HFF-Myc (cell line): Measurements from ENCODE around the gene CTU2.

Experiments used
- DNase-seq: peaks from one replicate; pipeline ENCODE4 v3.0.0-alpha.2; 2011; ENCODE audit warnings: low read depth; ENCODE audit errors: extremely low read depth
- H3K4me3 ChIP-seq: replicated peaks from 2 replicates; pipeline ENCODE4 v1.5.1; 2011; ENCODE audit warnings: low read depth, mild to moderate bottlenecking, control low read depth, low read length
- CTCF ChIP-seq: IDR thresholded peaks from 2 replicates; pipeline ENCODE4 v1.5.1; 2012; ENCODE audit warnings: mild to moderate bottlenecking, low read depth, low read length, control low read depth; ENCODE audit errors: missing control alignments

CTU2 gene

GRCh38 chr16:88710556-88710955, 4.3 kb downstream of the CTU2 start:
- H3K4me3 ChIP-seq: no peak overlapping the region
- no peak for TF ChIP-seq CTCF
- no peak for DNase-seq

- no peak for TF ChIP-seq CTCF
- no peak for DNase-seq
- no peak overlapping the region for H3K4me3 ChIP-seq
These were observed 5.5 kb downstream of the CTU2 start for GRCh38 chr16:88711750-88712340.

- DNase-seq: no peak
- no peak for TF ChIP-seq CTCF
- H3K4me3 ChIP-seq: no peak overlapping the region
These were observed 6.2 kb downstream of the CTU2 start for GRCh38 chr16:88712362-88712979.

GRCh38 chr16:88713054-88713453, 6.8 kb downstream of the CTU2 start:
- TF ChIP-seq CTCF: no peak
- no peak for DNase-seq
- no peak overlapping the region for H3K4me3 ChIP-seq

- H3K4me3 ChIP-seq: no peak overlapping the region
- DNase-seq: no peak
- TF ChIP-seq CTCF: no peak
These were observed 7.5 kb downstream of the CTU2 start for GRCh38 chr16:88713568-88714419.

- no peak for DNase-seq
- no peak for TF ChIP-seq CTCF
- no peak overlapping the region for H3K4me3 ChIP-seq
These were observed 8.4 kb downstream of the CTU2 start for GRCh38 chr16:88714420-88715302.
